ENCODE data around the gene CPS1.

Gene CPS1

GRCh38 chr2:210713122-210713521 lies 156.7 kb downstream of the CPS1 start:
- no peak for DNase-seq

GRCh38 chr2:210715560-210716082 lies 159.2 kb downstream of the CPS1 start:
- DNase-seq = no peak

- no peak for DNase-seq
Observed at GRCh38 chr2:210718503-210718902, 162.1 kb downstream of the CPS1 start.

- no peak for DNase-seq
Observed at GRCh38 chr2:210722092-210722491, 165.7 kb downstream of the CPS1 start.

GRCh38 chr2:210727549-210727948 lies 171.2 kb downstream of the CPS1 start:
- no peak for DNase-seq

All from activated naive CD4-positive, alpha-beta T cell treated with Interleukin-2 at 50 U/mL for 16 hours (primary cell).